Fibroblast of gingiva (primary cell): ENCODE measurements around the gene CASS4.
A peak's percentile ranks its signal among the peaks of the same experiment; 100 is the strongest.
"Not testable (repeated sequence)": the region's sequence is repeated elsewhere in the genome, so short reads cannot be mapped to it uniquely, and the experiment has no call there.

Experiments
- DNase-seq: peaks from one replicate; pipeline ENCODE4 v3.0.0-alpha.2; 2011; ENCODE audit warnings: low read depth

The CASS4 gene

DNA sequence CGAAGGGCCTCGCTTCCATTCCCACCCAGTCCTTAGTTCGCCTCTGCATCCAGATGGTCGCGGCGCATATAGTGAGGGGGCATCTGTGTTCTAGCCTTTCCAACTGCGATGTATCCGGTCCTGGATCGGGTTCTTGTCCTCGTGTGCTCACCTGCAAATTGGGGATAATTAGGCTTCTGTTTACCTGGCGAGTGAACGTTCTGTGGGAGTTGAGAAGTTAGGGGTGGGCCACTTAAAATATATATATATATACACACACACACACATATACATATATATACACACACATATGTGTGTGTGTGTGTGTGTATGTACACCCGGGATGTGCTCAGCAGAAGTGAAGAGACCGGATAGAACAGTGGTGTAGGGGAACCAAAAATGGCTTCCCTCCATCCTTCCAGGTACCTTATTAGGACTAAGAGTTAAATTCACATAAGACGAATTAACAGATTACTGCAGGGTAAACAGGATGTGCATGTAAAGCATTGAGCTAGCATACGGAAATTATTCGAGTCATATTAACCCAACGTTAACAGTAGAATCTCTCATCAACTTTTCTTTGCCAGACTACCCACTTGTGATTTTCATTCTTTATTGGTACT lies 19.1 kb upstream of the CASS4 start:
- DNase-seq = no peak

DNA sequence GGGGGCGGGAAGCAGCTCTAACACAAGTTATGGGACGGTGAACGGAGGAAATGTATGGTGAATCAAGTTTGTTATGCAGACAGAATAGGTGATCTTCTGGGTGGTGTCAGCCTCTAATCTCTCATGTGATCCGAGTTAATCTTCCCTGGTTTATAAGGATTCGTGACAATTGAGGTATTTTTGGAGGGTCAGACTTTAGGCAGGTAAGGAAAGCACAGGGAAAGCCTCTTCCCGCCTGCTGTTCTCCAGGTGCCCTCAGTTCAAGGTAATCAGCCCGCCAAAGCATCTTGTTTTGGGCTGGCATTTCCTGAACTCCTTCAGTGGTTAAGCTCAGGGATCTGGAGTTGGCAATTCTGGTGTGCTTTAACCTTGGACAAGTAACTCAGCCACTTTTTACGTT lies 18.4 kb upstream of the CASS4 start:
- DNase-seq = no peak

DNA sequence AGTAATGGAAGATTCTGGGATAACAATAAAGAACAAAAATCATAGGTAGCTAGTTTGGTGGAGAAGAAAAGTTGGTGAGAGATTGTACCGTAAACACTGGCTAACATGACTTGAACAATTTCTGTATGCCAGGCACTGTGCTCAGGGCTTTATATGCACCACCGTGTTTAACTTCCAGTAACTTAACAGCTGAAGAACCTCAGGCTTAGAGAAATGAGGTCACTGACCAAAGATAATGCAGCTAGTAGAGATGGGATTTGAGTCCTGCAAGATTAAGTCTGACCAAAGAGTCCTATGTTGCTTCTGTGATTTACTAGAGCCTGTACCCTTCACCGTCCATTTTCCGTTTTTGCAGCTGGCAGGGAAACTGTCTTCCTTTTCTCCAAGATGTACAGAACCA lies 16.9 kb upstream of the CASS4 start:
- no peak for DNase-seq

DNA sequence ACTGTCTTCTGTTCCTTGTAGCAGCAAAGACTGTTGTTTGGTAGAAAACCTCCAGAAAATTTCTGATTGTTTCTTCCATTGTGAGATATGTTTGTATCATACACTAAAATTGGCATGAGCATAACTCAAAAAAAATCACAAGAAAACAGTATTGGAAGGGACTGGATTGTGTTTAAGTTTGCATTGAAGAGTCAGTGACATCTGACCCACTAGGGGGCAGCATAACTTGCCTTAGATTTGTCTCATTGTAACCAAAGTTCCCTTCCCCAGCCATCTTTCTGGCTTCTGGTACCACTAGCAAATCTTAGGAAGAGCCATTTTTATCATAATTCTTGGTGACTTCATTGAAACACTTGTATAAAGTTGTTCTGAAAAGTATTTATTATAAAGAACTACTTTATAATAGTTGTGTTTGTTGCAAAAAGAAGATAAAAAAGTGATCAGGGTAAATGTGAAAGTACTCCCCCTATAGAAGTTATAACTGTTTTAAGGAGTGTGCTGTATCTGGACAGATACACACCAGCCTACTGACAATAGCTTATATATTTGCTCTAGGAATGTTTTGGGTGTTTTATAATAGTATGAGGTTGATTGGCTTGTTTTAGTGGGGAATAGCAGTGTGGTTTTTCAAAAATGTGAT lies 11.9 kb upstream of the CASS4 start:
- peak; percentile 66 for DNase-seq

DNA sequence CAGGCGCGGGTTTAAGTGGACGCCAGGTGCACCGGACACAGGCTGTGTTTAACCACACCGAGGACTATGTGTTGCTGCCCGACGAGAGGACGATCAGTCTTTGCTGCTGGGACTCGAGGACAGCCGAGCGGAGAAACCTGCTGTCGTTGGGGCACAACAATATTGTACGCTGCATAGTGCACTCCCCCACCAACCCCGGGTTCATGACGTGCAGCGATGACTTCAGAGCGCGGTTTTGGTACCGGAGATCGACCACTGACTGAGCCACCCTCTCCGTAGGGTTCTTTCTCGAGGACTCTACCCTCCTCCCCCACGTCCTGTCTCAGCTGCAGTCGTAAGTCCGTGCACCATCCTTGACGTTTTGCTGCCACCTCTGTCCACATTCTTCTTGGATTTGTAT lies 8.6 kb upstream of the CASS4 start:
- DNase-seq = no peak

DNA sequence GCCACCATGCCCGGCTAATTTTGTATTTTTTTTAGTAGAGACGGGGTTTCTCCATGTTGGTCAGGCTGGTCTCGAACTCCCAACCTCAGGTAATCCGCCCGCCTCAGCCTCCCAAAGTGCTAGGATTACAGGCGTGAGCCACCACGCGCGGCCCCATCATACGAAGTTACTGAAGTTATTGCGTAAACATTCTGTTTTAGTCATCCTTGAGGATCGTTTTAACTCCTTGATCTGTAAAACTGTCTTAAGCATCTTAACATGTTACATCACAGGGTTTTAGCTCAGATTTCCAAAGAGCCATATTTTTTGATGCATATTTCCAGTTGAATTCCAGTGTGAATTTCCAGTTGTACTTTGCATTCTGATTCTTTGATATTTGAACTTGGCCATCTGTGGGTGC lies 6.7 kb upstream of the CASS4 start:
- not testable (repeated sequence) for DNase-seq

DNA sequence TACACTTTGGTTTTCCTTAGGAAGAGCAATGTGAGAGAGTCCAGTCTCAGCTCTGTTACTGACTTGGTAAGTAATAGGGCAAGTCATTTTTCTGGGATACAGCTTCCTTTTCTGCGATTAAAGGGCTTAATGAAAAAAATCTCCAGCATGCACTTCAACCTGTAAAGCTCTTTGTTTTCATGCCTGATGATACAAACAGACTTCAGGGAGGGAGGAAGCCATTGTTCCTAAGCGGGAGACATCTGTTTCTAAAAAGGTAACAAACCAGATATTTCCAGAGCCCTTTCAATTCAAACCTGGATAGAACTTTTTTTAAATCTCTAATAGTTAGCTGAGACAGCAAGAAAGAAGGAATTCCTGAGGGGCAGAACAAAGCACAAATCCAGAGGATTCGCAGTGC lies 5.2 kb upstream of the CASS4 start:
- no peak for DNase-seq

DNA sequence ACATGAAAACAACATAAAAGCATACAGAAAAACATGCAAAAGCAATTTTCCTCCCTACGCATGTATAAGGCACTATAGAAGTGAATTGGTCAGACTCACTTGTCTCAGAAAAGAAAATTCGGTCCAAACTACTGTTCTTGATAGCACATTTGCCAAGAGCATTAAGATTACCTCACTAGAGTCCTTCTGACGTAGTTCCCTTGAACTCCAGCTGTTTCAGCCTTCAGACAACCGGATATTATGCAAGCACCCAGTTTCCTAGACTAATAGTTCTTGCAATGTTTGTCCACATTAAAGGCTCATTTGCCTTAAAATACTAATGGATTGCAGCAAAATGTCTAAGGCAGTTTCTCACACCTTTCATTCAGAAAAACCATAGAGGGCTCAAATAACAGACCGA lies 2.5 kb upstream of the CASS4 start:
- no peak for DNase-seq

DNA sequence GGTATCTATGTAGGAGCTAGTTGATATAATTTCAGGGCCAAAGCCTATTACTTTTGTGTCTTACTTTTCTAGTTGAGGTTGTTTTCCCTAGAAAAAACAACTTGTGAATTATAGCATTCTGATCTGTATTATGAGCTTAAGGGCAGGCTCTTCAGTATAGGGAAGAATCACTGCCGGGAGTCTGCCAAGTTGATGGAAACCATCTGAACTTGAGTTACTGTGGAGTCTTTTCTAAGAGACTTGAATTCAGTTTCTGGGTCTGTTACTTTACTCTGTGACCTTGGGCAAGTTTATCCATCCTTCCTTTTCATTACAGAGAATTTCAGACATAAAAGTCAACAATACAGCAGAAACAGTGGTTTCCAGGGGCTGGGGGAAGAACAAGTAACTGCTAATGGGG lies 2.1 kb upstream of the CASS4 start:
- DNase-seq = no peak

DNA sequence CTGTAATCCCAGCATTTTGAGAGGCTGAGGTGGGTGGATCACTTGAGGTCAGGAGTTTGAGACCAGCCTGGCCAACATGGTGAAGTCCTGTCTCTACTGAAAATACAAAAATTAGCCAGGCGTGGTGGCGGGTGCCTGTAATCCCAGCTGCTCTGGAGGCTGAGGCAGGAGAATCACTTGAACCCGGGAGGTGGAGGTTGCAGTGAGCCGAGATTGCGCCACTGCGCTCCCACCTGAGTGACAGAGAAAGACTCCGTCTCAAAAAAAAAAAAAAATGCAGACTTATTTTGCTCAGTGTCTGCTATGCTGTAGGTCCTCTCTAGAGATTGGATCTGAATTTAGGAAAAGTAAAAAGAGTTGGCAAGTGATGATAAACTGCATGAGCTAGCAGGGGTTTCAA lies 773 bp upstream of the CASS4 start:
- DNase-seq = not testable (repeated sequence)

DNA sequence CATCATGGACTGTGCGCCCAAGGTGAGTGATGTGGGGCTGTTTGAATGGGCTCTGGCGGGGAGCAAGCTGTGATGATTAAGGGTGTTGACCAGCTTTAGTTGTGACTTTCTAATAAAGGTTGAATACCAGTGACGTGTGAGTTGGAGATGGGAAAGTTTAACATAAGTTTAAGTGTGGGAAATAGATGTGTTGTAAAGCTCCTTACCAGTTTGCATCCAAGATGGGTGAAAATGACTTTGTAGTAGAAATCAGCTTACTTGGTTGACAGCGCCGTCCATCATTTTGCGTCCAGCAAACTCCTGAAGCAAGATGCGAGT lies 372 bp downstream of the CASS4 start:
- no peak for DNase-seq

DNA sequence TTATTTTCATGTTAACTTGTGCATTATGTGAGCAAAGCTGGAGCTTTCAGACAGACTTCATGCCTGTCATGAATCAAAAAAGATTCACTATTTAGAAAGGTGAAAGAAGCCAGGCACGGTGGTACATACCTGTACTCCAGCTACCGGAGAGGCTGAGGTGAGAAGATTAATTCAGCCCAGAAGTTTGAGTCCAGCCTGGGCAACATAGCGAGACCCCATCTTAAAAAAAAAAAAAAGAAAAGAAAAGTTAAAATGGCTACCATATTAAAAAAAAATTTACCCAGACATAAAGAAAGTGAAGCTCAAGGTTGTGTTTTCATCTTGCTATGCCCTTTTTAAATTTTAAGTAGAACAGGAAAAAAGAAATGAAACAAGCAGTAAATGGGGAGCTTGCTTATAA lies 889 bp downstream of the CASS4 start:
- no peak for DNase-seq

DNA sequence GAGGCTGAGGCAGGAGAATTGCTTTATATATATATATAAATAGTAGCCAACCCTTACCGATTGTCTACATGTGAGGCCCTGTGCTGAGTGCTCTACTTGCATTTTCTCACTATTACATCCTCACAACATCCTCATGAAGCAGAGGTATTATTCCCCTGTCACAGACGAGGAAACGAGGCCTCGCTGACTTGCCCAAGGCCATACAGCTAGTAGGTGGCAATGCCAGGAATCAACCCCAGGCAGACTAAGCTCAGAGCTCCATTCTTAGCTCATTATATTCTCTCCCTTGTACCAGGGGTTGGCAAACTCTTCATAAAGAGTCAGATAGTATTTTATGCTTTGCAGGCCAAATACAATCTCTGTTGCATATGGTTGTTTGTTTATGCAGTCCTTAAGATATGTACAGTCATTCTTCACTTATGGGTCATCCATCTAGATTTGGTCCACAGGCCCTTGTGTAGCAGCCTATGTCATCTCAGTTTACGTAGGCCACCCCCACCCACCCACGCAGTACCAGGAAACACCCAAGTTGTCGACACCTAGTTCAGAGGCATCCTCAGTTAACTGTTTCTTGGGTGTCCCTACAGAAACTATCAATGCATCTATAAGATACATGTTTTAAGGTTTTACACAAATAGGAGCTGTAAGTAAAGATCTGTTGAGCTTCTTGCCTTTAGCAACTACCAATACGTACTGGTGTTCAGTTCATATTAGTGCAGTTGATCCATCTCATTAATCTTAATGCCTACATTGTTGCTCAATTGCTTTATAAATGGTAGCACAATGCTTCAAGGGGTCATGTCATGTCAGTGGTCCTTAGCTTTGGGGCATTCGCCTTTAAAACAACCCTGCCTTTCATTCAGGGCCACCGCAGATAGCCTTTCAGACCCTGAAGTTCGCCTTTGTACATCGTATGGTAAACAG lies 3.0 kb downstream of the CASS4 start:
- peak; percentile 78 for DNase-seq

DNA sequence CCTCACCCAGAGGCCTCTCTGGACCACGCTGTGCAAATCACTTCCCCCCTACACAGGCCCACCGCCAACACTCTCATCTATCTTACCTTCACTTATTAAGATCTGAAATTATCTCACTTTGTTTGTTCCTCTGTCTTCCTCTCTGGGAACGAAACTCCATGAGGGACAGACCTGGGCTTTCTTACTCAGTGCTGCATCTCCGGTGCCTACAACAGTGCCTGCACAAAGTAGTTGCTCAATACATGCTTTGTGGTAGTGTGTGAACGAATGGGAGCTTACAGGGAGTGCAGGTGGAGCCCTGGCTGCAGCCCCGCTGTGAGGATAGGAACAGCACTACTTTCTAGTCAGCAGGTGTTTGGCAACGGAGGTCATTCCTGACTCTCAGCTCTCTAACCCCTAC lies 5.3 kb downstream of the CASS4 start:
- no peak for DNase-seq

DNA sequence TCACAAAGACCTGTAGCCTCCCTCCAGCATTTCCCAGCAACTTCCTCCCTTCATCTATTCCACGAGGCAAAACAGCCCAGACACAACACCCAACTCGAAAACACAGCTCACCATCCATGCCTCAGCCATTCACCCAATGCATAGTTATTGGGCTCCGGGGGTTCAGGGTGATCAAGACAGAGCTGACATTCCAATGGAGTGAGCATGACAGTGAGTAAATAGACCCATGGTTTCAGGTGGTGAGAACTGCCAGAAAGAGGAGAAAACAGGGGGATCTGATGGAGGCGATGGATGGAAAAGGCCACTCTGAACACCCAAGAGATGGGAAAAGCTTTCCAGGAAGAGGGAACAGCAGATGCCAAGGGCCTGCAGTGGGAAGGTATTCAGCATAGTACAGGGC lies 5.9 kb downstream of the CASS4 start:
- DNase-seq = no peak

DNA sequence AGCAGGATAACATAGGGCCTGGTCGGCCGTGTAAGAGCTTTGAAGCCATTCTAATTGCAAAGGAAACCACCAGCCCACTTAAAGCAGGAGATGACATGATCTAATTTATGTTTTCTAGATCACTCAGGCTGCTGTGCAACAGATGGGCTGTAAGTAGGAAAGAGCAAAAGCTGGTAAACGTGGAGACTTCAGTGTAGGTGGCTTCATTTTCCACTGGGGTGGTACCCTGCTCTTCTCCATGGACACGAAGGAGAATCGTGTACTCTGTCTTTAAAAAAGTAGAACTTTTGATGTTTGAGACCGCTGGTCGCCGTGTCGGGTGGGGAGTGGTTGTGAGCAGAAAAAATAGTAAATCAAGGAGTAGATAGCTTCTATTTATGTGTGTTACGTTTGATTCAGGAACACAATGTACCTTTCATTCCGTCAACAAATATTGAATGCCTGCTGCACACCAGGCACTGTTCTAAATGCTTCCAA lies 6.4 kb downstream of the CASS4 start:
- DNase-seq = no peak

DNA sequence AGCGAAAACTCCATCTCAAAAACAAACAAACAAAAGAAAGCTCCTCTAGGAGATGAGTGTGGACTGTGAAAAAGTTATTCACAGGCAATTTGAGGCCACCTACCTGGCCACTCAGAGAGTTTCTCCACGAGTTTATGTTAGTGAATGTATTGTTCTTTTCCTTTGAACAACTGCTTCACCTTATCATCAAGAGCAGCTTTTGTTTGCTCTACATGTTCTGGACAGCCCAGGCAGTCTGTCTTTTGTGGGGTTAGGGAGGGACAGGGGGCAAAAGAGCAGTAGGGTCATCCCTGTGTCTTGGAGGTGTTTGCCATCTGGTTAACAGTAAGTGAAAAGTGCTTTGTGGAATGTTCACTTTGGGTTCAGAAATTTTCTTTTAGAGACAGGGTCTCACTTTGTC lies 8.0 kb downstream of the CASS4 start:
- DNase-seq = no peak

DNA sequence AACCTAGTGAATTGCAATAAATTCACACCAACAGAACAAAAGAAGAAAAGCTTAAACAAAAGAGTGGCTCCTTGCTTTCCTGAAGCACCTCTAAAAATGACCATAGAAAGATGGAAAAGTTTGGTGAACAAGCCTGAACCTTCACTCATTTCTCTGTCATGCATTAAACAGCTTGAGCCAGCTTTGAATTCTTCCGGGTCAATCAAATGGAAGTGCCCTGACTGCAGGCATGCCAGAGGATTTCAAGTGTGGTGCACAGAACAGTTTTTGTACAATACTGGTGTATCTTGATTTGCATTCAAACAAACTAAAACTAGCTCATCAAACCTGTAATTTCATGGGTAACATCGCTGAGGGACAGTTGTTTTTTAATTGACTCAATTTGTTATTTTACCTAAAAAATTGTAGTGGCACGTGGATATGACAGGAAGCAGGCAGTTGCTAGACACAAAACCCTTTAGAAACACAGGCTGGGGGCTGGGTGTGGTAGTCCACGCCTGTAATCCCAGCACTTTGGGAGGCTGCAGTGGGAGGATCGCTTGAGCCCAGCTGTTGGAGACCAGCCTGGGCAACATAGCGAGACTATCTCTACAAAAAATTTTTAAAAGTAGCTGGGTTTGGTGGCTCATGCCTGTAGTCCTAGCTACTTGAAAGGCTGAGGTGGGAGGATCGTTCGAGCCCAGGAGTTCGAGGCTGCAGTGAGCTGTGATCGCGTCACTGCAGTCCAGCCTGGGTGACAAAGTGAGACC lies 9.1 kb downstream of the CASS4 start:
- DNase-seq = no peak

DNA sequence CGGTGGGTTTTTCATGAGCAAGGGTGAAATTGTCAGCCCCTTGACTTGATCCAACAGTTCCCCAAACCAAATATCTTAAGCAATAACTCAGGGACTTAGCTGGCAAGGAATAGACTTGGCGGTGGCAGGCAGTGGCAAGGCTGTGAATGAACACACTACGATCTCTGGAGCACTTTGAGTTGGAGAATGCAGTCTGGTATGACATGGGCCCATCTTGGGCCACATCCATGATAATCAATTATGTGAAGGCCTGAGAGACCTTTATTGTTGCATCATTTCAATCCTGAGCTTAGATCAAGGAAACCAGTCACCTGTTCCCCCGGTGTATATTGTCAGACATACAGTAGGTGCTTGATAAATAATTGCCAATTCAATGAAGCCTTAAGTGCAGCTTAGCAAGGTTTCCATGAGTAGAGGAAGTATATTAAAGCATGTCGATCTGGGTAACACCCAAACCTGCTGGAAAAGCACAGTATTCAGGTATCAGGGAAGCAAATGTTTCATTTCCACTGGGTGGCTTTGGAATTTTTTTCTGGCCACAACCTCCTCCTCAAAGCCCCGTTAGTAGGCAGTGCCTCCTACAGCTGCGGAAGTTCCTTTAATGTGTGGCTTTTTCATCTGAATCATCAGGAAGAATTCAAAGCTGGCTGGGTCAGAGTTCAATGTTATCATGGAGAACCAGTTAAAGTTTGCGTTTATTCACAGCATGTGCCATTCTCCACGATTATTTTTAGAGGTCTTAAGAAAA lies 10.2 kb downstream of the CASS4 start:
- peak; percentile 26 for DNase-seq

DNA sequence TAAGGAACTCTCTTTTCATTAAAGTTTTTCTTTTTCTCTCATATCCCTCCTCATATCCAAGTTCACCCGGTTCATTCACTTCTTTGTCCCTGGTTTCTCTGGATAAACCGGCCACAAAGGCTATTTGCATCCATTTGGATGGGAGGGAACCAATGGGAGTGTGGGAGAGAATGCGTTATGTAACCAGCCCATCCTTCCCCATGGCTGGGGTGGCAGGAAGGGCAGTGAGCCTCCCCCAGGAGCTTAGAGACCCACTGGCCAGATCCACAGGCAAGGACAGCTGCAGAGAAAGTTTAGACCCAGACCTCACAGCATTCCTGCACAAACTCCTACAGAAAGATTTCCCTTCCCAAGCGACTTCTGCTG lies 10.7 kb downstream of the CASS4 start:
- DNase-seq = no peak

DNA sequence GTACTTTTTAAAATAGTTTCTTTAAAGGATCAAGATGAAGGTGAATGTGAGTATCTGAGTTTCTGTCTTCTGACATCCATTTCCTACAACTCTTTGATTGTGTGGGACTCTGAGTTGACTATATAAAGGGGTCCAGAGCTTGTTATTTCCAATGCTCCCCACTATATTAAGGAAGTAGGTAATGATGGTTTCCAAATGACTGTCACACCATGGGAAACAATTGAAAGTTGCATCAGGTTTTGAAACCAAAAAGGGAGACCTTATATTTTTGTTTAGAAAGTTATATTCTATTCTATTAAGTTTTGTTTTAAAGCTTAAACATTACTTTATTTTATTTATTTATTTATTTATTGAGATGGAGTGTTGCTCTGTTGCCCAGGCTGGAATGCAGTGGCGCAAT lies 11.2 kb downstream of the CASS4 start:
- no peak for DNase-seq

DNA sequence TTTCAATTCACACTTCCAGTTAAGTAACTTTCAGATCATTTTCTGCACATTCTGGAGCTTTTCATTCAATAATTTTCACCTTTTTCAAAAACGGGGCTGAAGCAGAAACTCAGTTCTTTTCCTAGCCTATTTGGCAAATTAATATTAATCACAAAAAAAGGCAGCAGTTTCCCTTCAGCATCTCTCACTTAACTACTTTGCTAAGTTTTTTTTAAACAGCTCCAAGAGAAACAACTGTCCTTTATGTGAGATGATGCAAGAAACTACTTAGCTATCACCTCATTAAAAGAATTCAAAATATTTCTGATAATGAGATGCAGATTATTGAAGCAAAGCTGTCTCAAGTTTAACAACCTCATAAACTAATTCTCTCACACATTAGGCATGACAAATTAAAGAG lies 11.8 kb downstream of the CASS4 start:
- no peak for DNase-seq
